ENCODE data around the gene TRIM72. TPM values are rescaled to one million over a fixed set of nuclear protein-coding genes. Genes with fewer than 3 reads are reported as not detected.

TRIM72 gene
- total and polyA plus RNA-seq, 2 of the 4 experiments (the other 2 are of a cell fraction), result not detected

DNA sequence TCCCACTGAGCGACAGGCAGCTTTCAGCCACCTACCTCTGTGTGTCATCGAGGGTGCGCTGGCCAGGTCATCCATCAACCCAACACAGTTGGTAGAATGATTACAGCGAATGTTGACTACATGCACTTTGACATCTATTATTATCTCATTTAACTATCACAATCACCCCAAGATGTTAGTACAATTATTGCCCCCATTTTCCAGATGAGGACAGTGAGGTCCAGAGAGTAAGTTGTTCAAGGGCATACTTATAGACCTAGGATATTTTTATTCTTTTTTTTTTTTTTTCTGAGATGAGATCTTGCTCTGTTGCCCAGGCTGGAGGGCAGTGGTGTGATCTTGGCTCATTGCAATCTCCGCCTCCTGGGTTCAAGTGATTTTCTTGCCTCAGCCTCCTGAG is 37.5 kb downstream of the TRIM72 start:
- Histone ChIP-seq H3K9ac (ENCODE audit: low read depth, low read length) (no peak overlapping the region), H3K27me3 (ENCODE audit: control insufficient read depth, insufficient read depth, low read length) (peaks cover 2% of the 10 kb centered on the region; the same call in 1 of the 2 replicates), H4K8ac (ENCODE audit: low read depth in 2 of 2, low read length in 2 of 2) (no peak overlapping the region), H3K23ac (ENCODE audit: low read depth, low read length) (no peak overlapping the region), H4K20me1 (ENCODE audit: insufficient read depth, low read length) (no peaks in the 10 kb centered on the region), H3K18ac (ENCODE audit: low read depth, low read length) (no peak overlapping the region), H2AK9ac (replicated peaks; ENCODE audit: low read depth, low read length, poor library complexity) (no peak overlapping the region), H3K36me3 (ENCODE audit: control insufficient read depth, insufficient read depth, low read length) (no peaks in the 10 kb centered on the region), H4K5ac (ENCODE audit: low read depth, low read length) (no peak overlapping the region), H3K4me3 (ENCODE audit: insufficient read depth, low read depth, low read length) (no peak overlapping the region), H2BK15ac (ENCODE audit: low read depth, low read length) (no peak overlapping the region), H3K4me2 (ENCODE audit: low read depth, low read length) (no peak overlapping the region), H3K9me1 (ENCODE audit: insufficient read depth, low read length) (no peaks in the 10 kb centered on the region; the same call in 1 of the 2 replicates), H2BK20ac (ENCODE audit: low read depth, low read length) (no peak overlapping the region), H2BK5ac (ENCODE audit: low read depth, low read length, poor library complexity, severe bottlenecking) (no peak overlapping the region), H3K14ac (replicated peaks; ENCODE audit: low read depth, low read length) (no peak overlapping the region), H2AK5ac (ENCODE audit: low read depth, low read length) (no peak overlapping the region), H2AFZ (replicated peaks; ENCODE audit: low read length, poor library complexity) (no peak overlapping the region), H4K91ac (ENCODE audit: insufficient read depth, low read depth, low read length) (no peak overlapping the region), H3K27ac (ENCODE audit: insufficient read depth, low read length) (no peak overlapping the region), H3K4me1 (ENCODE audit: control insufficient read depth, insufficient read depth, low read length) (no peaks in the 10 kb centered on the region), H3K79me1 (ENCODE audit: low read depth in 1 of 2, low read length in 2 of 2) (no peaks in the 10 kb centered on the region), H2BK120ac (ENCODE audit: low read depth, low read length) (no peak overlapping the region), H3K9me3 (ENCODE audit: control insufficient read depth, insufficient read depth, low read length) (no peaks in the 10 kb centered on the region), H3K4ac (ENCODE audit: low read depth, low read length) (no peak overlapping the region), H3K56ac (ENCODE audit: extremely low read depth, insufficient read depth, low read length) (no peak overlapping the region)
- POLR2A ChIA-PET (ENCODE audit: unreplicated experiment), result no interaction called here
- no peak for ATAC-seq (ENCODE audit: low read depth)
- no peak for DNase-seq
- in situ Hi-C loops (cut with MboI; ENCODE audit: low sequenced_read_pairs), result no loop called here
- intact Hi-C loops (cut with micrococcal nuclease), result no loop called here
- no peak for TF ChIP-seq BHLHE40 (IDR thresholded peaks at IDR 0.05; ENCODE audit: low read depth, low read length)
- TF ChIP-seq MAFK (IDR thresholded peaks at IDR 0.05; ENCODE audit: low read depth, low read length), result no peak
- TF ChIP-seq FOS (IDR thresholded peaks at IDR 0.05; ENCODE audit: low read depth, low read length), result no peak
- no peak for TF ChIP-seq MXI1 (IDR thresholded peaks at IDR 0.05; ENCODE audit: borderline replicate concordance, low read depth, low read length)
- TF ChIP-seq RFX5 (IDR thresholded peaks at IDR 0.05; ENCODE audit: low read depth, low read length), result no peak
- TF ChIP-seq, protein P1, sequence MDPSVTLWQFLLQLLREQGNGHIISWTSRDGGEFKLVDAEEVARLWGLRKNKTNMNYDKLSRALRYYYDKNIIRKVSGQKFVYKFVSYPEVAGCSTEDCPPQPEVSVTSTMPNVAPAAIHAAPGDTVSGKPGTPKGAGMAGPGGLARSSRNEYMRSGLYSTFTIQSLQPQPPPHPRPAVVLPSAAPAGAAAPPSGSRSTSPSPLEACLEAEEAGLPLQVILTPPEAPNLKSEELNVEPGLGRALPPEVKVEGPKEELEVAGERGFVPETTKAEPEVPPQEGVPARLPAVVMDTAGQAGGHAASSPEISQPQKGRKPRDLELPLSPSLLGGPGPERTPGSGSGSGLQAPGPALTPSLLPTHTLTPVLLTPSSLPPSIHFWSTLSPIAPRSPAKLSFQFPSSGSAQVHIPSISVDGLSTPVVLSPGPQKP (IDR thresholded peaks at IDR 0.05; ENCODE audit: borderline replicate concordance, low read depth, low read length), result no peak
- TF ChIP-seq CEBPB (IDR thresholded peaks at IDR 0.05; ENCODE audit: low read depth, low read length), result no peak
- no peak for TF ChIP-seq CHD1 (IDR thresholded peaks at IDR 0.05; ENCODE audit: low read depth, low read length)
- TF ChIP-seq RAD21 (IDR thresholded peaks at IDR 0.05; ENCODE audit: low read length), result no peak
- TF ChIP-seq, protein P2, sequence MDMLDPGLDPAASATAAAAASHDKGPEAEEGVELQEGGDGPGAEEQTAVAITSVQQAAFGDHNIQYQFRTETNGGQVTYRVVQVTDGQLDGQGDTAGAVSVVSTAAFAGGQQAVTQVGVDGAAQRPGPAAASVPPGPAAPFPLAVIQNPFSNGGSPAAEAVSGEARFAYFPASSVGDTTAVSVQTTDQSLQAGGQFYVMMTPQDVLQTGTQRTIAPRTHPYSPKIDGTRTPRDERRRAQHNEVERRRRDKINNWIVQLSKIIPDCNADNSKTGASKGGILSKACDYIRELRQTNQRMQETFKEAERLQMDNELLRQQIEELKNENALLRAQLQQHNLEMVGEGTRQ (IDR thresholded peaks at IDR 0.05; ENCODE audit: low read depth, low read length), result no peak
- TF ChIP-seq NFE2L2 (IDR thresholded peaks at IDR 0.05; ENCODE audit: low read depth, low read length), result no peak
- no peak for TF ChIP-seq MAZ (IDR thresholded peaks at IDR 0.05; ENCODE audit: borderline replicate concordance, low read depth, low read length)
- TF ChIP-seq POLR2A (IDR thresholded peaks at IDR 0.05; ENCODE audit: low read depth, low read length), result no peak
- TF ChIP-seq CTCF (conservative IDR thresholded peaks at IDR 0.05; ENCODE audit: low read depth, low read length), result no peak
- no peak for TF ChIP-seq RCOR1 (IDR thresholded peaks at IDR 0.05; ENCODE audit: insufficient replicate concordance, low read length)
- dilution Hi-C loops (cut with HindIII; ENCODE audit: low sequenced_read_pairs, unreplicated experiment), result no loop called here
- 87% methylated on average over 3 of the region's 5 CpGs; no CpG with 5 or more reads in 1 of the 2 experiments for WGBS, 2 experiments (ENCODE audit: extremely low coverage in 2 of 2, insufficient read length in 1 of 2)
- CTCF ChIA-PET, result no interaction called here
- no TSS peak for BruUV-seq (replicated peaks)
